Astrocyte of the cerebellum (primary cell): ENCODE data around the gene SLC45A1.

ENCODE experiments used
- DNase-seq: peaks from one replicate; pipeline ENCODE4 v3.0.0-alpha.2; 2011; ENCODE audit warnings: low read depth
- H3K4me3 ChIP-seq: 2 replicates; pipeline ENCODE4 v1.5.1; 2011; ENCODE audit warnings: mild to moderate bottlenecking, low read depth, low read length, moderate library complexity
- CTCF ChIP-seq: IDR thresholded peaks from 2 replicates; pipeline ENCODE4 v1.5.1; 2012; ENCODE audit warnings: low read length, low read depth, moderate library complexity, mild to moderate bottlenecking; ENCODE audit errors: missing control alignments
- in situ Hi-C: cut with HindIII; loops from 2 replicates; pipeline ENCODE4 v1.10.0; 2017; ENCODE audit warnings: low sequenced_read_pairs

SLC45A1 gene

GRCh38 chr1:8351693-8352470 lies 34.0 kb downstream of the SLC45A1 start:
- in situ Hi-C loops, result loop anchor here (5.0 kb wide), 1 partner anchor 55 kb away; no protein-coding TSS in a partner anchor
- no peak overlapping the region for H3K4me3 ChIP-seq
- DNase-seq, result no peak
- peak; percentile 84 for TF ChIP-seq CTCF

- H3K4me3 ChIP-seq, result no peak overlapping the region
- no peak for TF ChIP-seq CTCF
- in situ Hi-C loops, result loop anchor here (5.0 kb wide), 1 partner anchor 55 kb away; no protein-coding TSS in a partner anchor
- DNase-seq, result no peak
Observed at GRCh38 chr1:8352471-8352845, 34.5 kb downstream of the SLC45A1 start.

GRCh38 chr1:8352886-8353785 lies 35.2 kb downstream of the SLC45A1 start:
- TF ChIP-seq CTCF, result no peak
- DNase-seq, result no peak
- in situ Hi-C loops, result loop anchor here (5.0 kb wide), 1 partner anchor 54 kb away; no protein-coding TSS in a partner anchor
- no peak overlapping the region for H3K4me3 ChIP-seq

- TF ChIP-seq CTCF, result no peak
- no peak for DNase-seq
- H3K4me3 ChIP-seq, result no peak overlapping the region
- in situ Hi-C loops, result loop anchor here (5.0 kb wide), 1 partner anchor 53 kb away; no protein-coding TSS in a partner anchor
Observed at GRCh38 chr1:8354038-8354437, 36.1 kb downstream of the SLC45A1 start.

- H3K4me3 ChIP-seq, result no peak overlapping the region
- no peak for TF ChIP-seq CTCF
- DNase-seq, result no peak
- in situ Hi-C loops, result no loop called here
Observed at GRCh38 chr1:8355439-8356255, 37.7 kb downstream of the SLC45A1 start.
